Epithelial cell of esophagus (primary cell): ENCODE results near the gene NCDN.

Experiments
- DNase-seq: peaks from one replicate; pipeline ENCODE4 v3.0.0; 2010; ENCODE audit warnings: low read depth
- H3K4me3 ChIP-seq: 2 replicates; pipeline ENCODE4 v1.5.1; 2011; ENCODE audit warnings: mild to moderate bottlenecking, low read length, control low read depth
- CTCF ChIP-seq: IDR thresholded peaks from 2 replicates; pipeline ENCODE4 v1.5.1; 2011; ENCODE audit warnings: low read depth, mild to moderate bottlenecking, low read length, control low read depth, inconsistent platforms; ENCODE audit not compliant: insufficient read depth; ENCODE audit errors: missing control alignments

The NCDN gene

GRCh38 chr1:35564884-35565741, 7.5 kb downstream of the NCDN start:
- DNase-seq, result no peak
- no peak overlapping the region for H3K4me3 ChIP-seq
- TF ChIP-seq CTCF, result no peak

- TF ChIP-seq CTCF, result no peak
- DNase-seq, result no peak
- H3K4me3 ChIP-seq, result no peak overlapping the region
These were observed 8.1 kb downstream of the NCDN start for GRCh38 chr1:35565742-35566133.

- no peak for DNase-seq
- no peak overlapping the region for H3K4me3 ChIP-seq
- no peak for TF ChIP-seq CTCF
These were observed 10.5 kb downstream of the NCDN start for GRCh38 chr1:35567947-35568558.

- DNase-seq, result peak; percentile 70
- no peak overlapping the region for H3K4me3 ChIP-seq
These were observed 11.4 kb downstream of the NCDN start for GRCh38 chr1:35568975-35569395.

GRCh38 chr1:35569936-35570335, 12.3 kb downstream of the NCDN start:
- H3K4me3 ChIP-seq, result no peak overlapping the region
- TF ChIP-seq CTCF, result no peak
- DNase-seq, result peak; percentile 59

More at GRCh38 chr1:35568975-35569395, 11.4 kb downstream of the NCDN start:
- peak; percentile 94 for TF ChIP-seq CTCF

- no peak for DNase-seq
- TF ChIP-seq CTCF, result no peak
- H3K4me3 ChIP-seq, result no peak overlapping the region
These were observed 13.1 kb downstream of the NCDN start for GRCh38 chr1:35570589-35571137.
